HG02870 (cell line): ENCODE measurements around the gene ABR.
"Not testable (repeated sequence)": the region's sequence is repeated elsewhere in the genome, so short reads cannot be mapped to it uniquely, and the experiment has no call there.

ENCODE experiments used
- ATAC-seq: cut with Tn5 transposase; IDR thresholded peaks from one replicate; pipeline ENCODE4 v1.9.1; 2021; ENCODE audit warnings: mild to moderate bottlenecking, moderate library complexity; ENCODE audit not compliant: unreplicated experiment

ABR gene

DNA sequence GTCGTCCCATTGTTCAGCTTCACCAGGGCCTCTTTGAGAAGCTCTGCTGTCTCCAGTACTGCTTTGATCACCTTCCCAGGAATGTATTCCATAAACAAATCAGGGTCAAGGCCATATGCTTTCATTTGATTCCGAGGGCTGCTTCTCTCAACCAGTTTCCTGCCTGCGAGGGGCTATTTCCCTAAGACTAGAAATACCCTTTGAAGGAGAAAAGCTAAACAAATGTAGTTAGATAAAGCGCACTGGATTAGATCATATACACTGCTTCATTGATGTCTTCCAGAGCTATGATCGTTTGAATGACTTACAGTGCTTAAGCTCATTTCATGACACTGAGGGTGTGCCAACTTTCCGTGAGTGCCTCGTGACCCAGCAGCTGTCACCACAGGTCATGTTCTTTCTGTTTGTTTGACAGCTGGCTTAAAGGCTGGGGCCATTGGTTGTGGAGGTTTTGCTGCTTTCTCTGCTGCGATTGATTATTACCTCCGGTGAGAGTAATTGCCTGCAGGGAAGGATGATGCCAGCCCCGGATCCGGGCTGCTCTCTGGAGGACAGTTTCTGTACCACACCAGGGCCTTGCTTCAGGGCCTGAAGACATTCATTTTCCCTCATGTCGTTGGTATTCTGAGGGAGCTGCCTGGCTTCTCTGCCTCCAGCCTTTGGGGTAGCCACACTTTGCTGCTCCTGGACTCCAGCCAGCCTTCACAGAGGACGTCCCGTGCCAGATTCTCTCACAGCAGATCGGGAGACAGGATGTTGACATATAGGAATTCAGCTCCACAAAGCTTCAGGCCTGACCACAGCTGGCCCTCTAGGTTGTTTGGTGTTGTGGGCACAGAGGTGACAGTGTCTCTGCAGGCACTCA is 179.0 kb downstream of the ABR start:
- no peak for ATAC-seq

DNA sequence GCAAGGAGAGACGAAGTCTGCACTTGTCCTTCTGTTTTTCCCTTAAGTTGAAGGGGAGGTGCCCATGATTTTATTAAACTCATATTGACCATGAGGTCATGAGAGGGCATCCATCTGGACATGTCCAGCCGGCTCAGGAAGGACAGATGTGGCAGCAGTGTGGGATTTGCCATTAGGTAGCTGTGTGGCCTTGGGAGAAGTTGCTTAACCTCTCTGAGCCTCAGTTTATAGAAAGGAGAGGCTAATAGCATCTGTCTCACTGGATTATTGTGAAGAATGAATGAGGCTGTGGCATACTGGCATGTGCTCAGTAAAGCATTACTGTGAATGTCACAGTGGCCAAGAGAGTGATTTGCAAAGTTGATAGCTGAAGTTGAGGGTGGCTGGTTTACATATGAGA is 181.7 kb downstream of the ABR start:
- no peak for ATAC-seq

DNA sequence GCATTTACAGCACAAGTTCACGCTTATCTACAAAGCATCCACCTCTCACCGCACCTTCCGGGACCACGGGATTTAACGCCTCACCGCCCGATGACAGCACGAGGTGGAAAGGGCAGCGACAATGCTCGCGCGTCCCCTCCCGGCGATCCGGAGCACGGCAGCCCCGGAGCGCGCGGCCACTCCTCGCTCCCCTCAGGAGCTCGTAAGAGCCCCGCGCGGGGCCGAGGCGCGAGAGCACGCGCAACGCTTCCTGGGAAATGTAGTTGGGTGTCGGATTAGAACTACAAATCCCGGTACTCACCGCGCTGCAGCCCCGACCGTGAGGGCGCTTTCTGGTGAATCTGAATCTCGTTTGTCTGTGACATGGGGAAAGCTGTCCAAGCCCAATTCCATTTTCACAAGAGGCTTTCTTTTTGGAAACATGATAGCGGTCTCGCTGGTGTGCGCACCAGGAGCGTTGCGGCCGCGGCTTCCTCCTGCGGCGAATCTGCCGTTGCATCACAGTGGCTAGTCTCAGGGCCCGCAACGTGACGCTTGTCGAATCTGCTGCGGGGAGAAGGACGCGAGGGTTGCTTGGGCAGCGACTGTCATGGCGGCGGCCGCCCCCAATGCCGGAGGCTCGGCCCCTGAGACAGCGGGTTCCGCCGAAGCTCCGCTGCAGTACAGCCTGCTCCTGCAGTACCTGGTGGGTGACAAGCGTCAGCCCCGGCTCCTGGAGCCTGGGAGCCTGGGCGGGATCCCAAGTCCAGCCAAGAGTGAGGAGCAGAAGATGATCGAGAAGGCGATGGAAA is 183.0 kb downstream of the ABR start, which contains the start of gene TIMM22:
TIMM22 (plus strand) TSS at position 576 of the 791 bp plus-strand sequence; CDS start at position 590, 14 bp downstream.
- ATAC-seq, result peak; percentile 88

DNA sequence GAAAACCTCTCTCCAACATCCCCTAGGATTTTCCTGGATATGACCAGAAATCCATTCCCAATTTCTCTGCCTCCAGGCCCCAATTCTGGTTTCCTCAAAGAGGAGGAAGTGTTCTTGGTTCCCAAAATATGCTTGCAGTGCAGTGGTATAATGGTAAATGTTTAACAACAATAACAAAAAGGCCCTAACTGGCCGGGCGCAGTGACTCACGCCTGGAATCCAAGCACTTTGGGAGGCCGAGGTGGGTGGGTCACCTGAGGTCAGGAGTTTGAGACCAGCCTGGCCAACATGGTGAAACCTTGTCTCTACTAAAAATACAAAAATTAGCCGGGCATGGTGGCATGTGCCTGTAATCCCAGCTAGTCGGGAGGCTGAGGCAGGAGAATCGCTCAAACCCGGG is 184.5 kb downstream of the ABR start:
- not testable (repeated sequence) for ATAC-seq

DNA sequence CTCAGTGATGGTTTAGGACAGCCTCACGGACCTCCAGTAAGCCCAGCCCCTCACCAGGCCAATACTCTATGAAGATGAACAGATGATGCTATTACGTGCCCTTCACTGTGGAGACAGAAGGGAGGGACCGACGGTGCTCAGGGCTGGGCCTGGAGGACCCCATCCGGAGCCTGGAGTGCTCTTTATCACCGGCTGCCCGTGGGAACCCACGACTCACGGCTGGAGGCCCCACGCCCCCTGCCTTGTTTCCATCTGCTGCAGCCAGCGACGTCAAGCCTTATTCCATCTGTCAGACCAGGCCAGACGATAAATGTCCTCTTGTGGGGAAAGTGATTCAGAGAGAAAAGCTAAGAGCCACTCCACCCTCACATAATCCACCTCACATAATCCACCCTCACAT is 186.8 kb downstream of the ABR start:
- ATAC-seq, result no peak

DNA sequence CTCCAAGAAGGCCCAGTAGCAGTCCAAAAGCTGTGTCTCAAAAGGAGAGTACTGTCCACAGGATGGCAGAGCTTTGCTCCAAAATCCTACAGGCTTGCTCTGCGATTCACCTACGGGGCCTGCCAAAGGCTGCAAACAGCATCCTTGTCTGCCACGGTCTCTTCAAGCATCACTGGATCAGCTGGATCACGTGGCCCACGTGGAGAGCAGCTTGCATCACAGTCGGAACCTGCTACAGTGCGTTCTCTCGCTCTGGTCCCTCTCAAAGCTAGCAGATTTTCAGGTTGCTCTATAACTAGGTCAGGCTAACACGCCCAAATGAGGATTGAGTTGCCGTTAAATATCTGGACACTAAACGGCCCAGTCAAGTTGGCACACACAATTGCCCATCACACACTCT is 191.2 kb downstream of the ABR start:
- no peak for ATAC-seq

DNA sequence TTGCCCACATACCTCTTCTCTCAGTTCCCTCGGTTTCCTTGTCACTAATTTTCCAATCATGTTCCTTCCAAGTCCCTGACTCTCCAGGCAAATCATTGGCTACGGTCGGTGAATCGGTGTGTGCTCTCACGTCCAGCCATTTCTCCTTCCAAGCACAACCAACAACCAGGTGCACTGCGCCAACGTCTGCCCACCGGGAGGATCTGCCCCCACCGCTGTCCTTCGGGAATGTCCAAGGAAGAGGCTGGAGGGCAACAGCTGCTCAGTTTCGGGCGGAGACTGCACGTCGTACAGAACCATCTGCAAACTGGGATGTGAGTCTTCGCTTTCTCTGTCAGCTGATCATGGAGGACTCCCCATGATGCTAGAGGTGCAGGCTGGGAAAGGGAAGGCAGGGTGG is 191.8 kb downstream of the ABR start:
- no peak for ATAC-seq

DNA sequence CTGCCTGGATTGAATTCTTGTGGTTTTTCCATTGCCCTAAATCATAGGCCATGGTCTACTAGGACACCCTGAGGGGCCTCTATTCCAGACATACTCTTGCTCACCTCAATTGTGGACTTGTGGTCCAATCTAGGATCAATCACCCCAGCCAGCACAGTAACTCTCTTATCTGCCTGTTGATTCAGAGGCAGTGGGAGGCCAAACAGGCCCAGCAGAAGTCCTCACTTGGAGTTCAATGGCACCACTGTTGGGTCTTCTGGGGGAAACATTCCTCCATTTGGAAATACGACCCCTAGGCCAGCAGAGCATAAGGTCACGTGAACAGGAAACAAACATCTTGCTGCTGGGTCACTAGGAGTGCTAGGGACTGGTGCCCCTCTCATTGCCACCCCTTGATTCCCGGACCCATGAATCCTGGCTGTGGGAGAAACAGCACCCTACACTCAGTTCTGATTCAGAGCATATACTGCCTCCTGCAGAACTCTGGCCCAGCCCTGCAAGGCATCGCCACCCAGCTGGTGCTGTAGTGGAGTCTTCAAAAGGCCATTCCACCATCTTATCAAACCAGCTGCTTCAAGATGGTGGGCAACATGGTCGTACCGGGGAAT is 193.4 kb downstream of the ABR start:
- no peak for ATAC-seq

DNA sequence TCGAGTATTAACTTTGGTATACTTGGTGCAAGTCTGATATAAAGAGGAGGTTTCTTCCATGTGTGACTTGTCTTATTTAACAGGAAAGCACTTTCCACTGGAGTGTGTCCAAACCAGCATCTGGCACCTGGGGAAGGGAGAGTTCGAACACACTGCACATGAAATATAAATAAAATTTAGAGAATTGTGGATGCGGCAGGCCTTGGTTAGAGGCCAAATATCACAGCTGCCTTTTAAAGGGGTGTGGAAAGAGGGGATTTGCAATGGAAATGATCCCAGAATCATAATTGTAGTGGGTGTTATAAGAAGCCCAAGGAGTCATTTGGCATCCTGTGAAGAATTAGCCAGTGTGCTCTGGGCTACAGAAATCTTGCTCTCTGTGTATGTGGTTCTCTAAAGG is 195.9 kb downstream of the ABR start:
- ATAC-seq, result no peak

DNA sequence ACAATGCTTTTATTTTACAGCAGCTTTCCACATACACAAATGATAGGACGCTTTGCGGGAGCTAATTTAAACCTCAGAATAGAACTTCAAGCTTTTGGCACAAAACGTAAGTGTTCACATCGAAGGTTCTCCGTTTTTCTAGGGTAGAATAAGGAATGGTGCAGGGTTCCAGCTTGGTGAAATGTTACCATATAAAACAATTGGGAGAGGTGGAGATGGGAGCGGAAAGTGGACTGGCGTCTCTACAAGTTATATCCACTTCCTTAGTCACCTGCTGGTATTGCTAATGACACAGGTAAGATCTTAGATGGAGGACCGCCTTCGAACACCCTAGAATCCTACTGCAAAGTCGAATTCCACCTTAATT is 198.5 kb downstream of the ABR start:
- ATAC-seq, result no peak

DNA sequence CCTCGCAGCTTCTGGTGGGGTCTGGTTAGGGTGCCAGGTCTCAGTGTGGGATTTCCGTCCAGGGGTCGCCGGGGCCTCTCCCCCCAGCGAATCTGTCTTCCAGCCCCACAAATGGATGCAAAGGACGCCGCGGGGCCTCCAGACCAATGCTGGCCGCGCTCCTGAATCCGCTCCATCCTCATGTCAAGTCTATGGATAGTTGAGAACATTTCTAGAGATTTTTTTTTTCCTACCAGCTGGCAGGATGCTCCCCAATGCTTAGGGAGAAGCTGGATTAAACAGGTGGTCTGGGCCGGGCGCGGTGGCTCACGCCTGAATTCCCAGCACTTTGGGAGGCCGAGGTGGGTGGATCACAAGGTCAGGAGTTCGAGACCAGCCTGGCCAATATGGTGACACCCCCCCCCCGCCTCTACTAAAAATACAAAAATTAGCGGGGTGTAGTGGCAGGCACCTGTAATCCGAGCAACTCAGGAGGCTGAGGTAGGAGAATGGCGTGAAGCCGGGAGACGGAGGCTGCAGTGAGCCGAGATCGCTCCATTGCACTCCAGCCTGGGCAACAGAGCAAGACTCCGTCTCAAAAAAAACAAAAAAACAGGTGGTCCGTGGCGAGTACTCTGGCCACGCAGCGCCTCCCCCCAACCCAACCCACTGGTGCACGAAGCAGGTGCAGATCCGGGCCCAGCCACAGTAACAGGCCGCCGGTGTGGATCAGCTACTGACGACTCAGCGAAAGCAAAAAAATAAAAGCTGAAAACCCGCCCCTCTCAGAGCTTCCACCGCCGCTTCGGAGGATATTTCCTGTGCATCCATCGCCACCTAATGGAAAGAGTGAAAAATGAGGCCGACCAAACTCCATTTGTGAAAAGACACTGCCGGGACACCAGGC is 199.1 kb downstream of the ABR start:
- no peak for ATAC-seq

DNA sequence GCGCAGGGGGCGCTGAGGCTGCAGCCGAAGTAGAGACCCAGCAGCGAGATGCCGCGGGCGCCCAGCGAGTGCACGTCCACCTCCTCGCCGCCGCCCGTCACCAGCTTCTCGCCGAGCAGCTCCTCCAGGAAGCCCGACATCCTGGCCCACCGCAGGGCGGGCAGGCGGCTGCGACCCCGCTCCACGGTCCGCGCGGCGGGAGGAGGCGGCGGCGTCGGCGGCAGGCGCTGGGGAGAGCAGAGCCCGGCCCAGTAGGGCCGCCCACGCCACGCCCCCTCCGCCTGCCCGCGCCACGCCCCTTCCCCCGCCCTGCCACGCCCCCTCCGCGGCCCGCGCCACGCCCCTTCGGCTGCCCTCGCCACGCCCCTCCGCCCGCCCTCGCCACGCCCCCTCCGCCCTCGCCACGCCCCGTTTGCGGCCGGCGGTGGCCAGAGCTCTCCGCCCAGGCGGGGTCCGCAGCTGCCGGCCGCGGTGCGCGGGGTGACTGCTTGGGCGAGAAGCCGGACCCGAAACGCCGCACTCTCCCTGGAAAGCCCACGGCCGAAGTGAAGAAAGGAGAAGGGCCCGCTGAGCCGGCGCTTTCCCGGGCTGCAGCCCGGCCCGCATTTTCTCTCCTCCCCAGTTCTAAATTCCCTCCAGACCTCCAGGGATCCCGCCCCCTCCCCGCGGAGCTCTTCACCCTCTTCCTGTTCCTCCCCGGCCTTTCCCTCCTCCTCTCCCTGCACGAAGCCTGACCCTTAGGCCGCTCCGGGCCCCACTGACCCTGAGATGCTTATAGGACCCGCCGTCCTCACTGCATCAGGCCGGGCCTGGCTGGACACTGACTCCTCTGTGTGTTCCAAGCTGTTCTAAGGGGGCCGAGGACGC is 200.0 kb downstream of the ABR start, which contains the start of gene NXN:
NXN (minus strand) TSS at position 238 of the 867 bp plus-strand sequence.
- peak; percentile 57 for ATAC-seq

DNA sequence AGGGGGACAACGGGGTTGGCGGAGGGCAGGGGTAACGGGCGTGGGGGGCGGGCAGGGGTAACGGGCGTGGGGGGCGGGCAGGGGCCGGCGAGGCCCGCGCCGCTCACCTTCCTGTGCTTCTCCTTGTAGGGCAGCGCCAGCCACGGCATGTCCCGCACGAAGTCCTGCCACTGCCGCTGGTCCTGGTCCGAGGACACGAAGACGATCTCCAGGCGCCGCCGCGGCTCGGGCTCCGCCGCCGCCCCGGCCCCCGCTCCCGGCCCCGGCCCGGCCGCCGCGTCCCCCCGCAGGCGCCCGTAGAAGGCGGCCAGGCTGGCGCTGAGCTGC is 200.6 kb downstream of the ABR start:
- no peak for ATAC-seq

DNA sequence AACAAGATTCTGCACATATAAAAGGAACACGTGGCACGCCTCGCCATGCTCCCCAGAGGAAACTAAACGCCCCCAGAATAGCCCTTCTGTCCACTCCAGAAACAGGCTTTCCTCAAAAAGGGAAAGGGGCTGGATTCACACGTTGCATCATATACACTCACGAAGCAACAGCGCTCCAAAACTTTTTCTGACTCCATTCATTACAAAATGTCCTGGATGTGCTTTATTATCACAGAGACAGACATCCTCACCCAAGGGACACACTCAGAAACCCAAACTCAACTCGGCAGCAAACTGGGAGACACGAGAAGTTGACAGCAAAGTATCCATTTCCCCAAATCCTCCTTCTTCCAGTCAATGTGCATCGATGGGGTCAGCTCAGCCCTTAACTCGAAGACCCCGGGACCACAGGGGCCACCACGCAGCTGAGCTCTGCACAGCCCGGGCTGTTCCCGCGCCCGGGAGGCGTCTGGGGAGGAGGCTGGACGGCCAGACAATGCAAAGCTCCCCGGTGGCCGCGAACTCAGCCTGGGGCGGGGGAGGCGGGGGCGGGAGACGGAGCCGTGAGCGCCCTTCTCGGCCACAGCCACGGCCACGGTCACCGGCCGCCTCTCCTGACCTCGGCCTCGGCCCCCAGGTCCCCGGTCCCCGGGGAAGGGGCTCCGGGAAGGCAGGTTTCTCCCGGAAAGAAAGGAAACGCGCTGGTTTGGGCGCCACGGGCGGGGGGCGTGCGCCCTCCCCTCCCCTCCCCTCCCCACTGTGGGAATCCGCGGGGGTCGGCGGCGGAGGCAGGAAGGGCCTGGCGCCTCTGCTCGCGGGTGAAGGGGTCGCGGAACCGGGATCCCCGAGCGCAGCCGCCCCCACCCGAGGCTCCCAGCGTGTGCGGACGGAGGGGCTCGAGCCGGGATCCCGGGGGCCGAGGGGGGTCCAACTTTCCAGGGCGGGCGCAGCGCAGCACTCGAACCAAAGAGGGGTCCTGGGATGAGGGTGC is 201.4 kb downstream of the ABR start:
- ATAC-seq, result no peak

DNA sequence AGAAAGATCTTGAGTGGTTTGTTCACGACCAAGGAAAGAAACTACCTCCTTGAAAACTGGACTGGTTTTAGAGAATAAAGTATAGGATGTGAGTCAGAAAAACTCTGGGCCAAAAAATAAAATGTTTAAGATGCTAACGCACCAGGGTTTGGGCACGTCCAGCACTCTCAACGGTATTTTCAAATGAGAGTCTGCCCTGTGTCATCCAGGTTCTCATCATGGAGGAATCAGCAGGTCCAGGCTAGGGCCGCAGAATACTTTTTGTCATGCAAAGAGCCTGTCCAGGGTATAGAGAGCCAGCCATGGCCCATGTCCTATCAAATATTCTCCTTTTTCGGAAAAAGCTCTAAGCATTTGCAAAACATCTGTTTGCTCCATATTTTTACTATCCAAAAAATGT is 202.6 kb downstream of the ABR start:
- no peak for ATAC-seq

DNA sequence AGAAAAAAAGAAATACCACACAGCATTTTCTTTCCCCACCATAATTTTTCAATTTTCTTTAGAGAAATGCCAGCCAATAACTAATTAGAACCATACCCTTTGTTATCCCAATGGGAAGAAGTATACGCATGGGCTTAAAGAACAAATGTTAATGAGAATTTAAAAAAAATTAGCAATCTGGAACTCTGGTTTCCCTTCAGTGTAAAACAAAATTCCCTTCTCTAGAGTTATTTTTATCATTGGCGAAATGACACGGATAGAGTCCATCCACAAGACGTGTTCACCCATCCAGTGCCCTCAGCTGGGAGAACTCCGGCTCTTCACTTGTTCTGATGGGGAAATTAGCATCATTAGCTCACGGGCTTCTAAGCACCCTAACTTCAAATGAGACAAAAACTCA is 203.5 kb downstream of the ABR start:
- ATAC-seq, result no peak

DNA sequence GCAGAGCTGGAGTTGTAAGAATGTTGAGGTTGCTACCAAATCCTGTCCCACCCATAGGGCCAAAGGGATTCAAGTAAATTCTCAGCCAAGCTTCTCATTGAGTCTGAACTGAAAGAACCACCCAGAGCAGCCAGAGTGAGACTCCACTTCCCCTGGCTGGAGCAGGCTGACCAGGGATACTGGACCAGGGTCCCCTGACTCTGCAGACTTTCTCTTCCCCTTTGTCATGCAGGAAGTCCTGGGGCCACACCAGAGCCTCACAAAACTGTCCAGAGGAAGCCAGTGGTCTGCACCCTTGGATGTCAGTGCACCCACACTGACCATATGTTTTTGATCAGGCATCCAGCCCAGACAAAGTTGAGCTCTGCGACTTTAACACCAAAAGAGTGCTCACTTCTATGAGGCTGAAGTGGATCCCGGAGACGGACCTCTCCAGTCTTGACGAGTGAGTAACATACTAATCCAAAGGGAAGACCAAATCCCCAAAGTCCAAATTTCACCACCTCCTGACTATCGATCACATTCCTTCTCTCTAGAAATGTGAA is 204.3 kb downstream of the ABR start:
- no peak for ATAC-seq

DNA sequence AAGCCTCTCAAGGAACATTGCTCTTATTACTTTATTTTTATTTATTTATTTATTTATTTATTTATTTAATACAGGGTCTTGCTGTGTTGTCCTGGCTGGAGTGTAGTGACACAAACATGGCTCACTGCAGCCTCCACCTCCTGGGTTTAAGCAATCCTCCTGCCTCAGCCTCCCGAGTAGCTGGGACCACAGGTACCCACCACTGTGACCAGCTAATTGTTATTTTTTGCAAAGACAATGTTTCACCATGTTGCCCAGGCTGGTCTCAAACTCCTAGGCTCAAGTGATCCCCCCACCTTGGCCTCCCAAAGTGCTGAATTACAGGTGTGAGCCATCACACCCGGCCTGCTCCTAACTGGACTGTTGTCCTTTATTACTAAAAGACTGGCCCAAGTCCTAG is 205.0 kb downstream of the ABR start:
- ATAC-seq, result not testable (repeated sequence)
